Esophagus squamous epithelium (tissue), 4 donors: Measurements from ENCODE around the gene ANKRD63.

Source experiments
- POLR2A ChIP-seq, 4 donors: fragments of 450-650 bp; IDR thresholded peaks; one replicate each; pipeline ENCODE4 v1.6.1; 2017; ENCODE audit warnings: antibody characterized with exemption in 4 of 4, mild to moderate bottlenecking in 4 of 4, moderate library complexity in 3 of 4
- TF ChIP-seq, protein P1 (sequence below), 6 experiments: fragments of 450-650 bp in 4 of 6; fragments of 200-600 bp in 2 of 6; sonication (generic) in 2 of 6; IDR thresholded peaks; one replicate each; pipeline ENCODE4 v1.5.1; 2016 to 2019; ENCODE audit warnings: antibody characterized with exemption in 6 of 6, mild to moderate bottlenecking in 4 of 6, moderate library complexity in 4 of 6

DNA sequence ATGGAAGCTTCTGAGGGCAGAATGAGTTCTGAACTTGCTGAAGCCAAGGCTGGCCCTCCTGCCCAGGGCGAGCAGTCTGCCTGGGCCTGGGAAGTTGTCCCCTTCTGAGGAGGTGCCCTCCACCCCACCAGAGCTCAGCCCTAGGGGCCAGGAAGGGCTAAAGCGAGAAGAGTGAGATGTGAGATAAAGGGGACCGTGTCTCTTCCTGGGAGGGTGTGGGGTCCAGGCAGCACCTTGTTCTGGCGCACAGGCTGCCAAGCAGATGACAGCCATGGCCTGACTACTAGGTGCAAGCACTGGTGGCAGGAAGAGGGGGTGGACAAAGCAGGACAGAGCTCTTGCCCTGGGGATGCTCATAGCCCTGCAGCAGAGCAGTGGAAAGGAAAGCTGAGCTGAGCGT lies 40.3 kb downstream of the ANKRD63 start:
- TF ChIP-seq, protein P1, sequence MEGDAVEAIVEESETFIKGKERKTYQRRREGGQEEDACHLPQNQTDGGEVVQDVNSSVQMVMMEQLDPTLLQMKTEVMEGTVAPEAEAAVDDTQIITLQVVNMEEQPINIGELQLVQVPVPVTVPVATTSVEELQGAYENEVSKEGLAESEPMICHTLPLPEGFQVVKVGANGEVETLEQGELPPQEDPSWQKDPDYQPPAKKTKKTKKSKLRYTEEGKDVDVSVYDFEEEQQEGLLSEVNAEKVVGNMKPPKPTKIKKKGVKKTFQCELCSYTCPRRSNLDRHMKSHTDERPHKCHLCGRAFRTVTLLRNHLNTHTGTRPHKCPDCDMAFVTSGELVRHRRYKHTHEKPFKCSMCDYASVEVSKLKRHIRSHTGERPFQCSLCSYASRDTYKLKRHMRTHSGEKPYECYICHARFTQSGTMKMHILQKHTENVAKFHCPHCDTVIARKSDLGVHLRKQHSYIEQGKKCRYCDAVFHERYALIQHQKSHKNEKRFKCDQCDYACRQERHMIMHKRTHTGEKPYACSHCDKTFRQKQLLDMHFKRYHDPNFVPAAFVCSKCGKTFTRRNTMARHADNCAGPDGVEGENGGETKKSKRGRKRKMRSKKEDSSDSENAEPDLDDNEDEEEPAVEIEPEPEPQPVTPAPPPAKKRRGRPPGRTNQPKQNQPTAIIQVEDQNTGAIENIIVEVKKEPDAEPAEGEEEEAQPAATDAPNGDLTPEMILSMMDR (IDR thresholded peaks at IDR 0.05): no peak
- no peak for TF ChIP-seq POLR2A (IDR thresholded peaks at IDR 0.05)
